GM19438 (cell line): ENCODE data around the gene CHMP4B.
"Not testable (repeated sequence)": the region's sequence is repeated elsewhere in the genome, so short reads cannot be mapped to it uniquely, and the experiment has no call there.

Source experiments
- ATAC-seq: cut with Tn5 transposase; IDR thresholded peaks from one replicate; pipeline ENCODE4 v1.9.1; 2021; ENCODE audit warnings: low read depth; ENCODE audit not compliant: unreplicated experiment

The CHMP4B gene

GRCh38 chr20:33789109-33789857 lies 21.9 kb upstream of the CHMP4B start:
- no peak for ATAC-seq

DNA sequence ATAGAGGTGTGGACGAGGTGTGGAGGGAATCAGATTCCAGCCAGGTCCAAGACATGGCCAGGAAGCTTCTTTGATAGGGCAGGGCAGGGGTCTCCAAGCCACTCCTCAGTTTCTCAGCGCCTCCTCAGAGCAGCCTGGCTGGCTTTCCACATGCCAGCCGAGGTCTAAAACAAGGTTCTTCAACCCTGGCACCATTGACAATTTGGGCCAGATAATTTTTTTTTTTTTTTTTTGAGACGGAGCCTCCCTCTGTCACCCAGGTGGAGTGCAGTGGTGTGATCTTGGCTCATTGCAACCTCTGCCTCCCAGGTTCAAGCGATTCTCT lies 21.3 kb upstream of the CHMP4B start:
- ATAC-seq, result no peak

- no peak for ATAC-seq
These were observed 20.6 kb upstream of the CHMP4B start for GRCh38 chr20:33790566-33790965.

DNA sequence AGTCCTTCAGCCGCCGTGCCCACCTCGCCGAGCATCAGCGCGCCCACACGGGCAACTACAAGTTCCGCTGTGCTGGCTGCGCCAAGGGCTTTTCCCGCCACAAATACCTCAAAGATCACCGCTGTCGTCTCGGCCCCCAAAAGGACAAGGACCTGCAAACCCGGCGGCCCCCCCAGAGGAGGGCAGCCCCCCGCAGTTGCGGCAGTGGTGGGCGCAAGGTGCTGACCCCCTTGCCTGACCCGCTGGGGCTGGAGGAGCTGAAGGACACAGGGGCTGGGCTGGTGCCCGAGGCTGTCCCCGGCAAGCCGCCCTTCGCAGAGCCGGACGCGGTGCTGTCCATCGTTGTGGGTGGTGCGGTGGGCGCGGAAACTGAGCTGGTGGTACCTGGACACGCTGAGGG lies 20.1 kb upstream of the CHMP4B start:
- no peak for ATAC-seq

- ATAC-seq, result no peak
These were observed 19.6 kb upstream of the CHMP4B start for GRCh38 chr20:33791540-33791939.

DNA sequence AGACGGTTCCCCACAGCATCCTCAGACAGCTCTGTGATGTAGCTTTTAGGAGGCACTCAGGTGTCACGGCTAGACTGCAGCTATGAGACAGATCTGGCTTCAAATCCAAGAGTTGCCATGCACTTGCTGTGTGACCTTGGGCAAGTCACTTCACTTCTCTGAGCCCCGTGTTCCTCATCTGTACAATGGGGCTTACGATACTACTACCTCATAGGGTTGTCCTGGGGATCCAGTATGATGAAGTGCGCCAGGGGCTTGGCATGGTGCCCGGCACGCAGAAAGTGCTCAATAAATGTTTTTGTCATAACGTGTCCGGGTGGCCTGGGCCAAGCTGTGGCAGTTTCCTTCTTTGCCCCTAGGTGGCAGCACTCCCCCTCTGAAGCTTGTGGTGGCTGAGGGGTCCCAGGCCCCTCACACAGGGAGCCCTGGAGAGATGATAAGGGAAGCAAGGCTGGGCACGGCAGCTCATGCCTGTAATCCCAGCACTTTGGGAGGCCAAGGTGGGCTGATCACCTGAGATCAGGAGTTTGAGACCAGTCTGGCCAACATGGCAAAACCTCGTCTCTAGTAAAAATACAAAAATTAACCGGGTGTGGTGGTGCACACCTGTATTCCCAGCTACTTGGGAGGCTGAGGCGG lies 19.1 kb upstream of the CHMP4B start:
- ATAC-seq, result no peak

DNA sequence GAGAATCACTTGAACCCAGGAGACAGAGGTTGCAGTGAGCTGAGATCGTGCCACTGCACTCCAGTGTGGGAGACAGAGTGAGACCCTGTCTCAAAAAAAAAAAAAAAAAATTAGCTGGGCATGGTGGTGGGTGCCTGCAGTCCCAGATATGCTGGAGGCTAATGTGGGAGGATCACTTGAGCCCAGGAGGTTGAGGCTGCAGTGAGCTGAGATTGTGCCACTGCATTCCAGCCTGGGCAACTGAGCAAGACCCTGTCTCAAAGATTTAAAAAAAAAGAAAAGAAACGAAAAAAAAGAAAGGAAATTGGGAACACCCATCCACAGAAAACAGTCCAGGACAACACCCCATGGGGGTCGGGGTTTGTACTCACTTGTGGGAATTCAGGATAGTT lies 18.6 kb upstream of the CHMP4B start:
- not testable (repeated sequence) for ATAC-seq

GRCh38 chr20:33793011-33793931 lies 17.9 kb upstream of the CHMP4B start:
- no peak for ATAC-seq

- no peak for ATAC-seq
These were observed 14.8 kb upstream of the CHMP4B start for GRCh38 chr20:33796263-33796906.

DNA sequence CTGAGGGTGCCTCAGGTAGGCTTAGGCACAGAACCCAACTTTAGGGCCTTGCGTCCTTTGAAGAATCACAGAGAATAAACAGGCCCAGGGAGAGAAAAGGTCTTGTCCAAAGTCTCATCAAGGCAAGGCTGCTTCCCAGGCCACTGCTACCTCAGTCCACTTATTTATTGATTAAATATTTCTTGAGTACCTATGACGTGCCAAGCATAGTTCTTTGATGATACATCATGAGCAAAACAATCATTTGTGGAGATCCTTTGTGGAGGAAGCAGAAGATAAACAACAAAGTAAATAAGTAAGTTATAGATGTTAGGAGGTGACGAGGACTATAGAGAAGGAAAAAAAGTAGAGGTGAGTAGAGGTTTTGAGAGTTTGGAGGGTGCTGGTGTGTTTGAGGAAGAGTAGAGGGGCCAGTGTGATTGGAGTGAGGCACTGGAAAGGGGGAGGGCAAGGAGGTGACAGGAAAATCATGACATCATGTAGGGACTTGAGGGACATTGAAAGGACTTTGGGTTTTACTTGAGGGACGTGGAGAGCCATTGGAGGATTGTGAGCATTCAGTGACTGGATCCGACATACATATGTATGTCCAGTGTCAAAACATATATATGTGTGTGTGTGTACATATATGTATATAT lies 14.1 kb upstream of the CHMP4B start:
- ATAC-seq, result no peak

- ATAC-seq, result no peak
These were observed 12.7 kb upstream of the CHMP4B start for GRCh38 chr20:33798444-33798843.

DNA sequence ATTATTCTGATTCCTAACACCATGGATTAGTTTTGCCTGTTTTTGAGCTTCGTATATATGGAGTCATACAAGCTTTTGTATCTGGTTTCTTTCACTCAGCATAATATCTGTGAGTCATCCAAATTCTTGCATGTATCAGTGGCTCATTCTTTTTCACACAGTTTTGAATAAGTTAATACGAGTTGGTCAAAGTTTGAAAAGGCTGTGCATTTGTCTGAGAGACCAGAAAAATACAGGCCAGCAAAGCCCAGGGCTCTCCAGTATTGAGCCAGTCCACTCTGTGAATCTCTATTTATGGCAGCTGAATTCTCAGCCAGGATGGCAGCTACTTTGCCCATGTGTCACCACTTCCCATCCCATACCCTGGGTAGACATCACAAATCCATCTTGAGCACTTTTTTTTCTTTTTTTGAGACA lies 7.2 kb upstream of the CHMP4B start:
- no peak for ATAC-seq

GRCh38 chr20:33808388-33808787 lies 2.8 kb upstream of the CHMP4B start:
- no peak for ATAC-seq

- ATAC-seq, result no peak
These were observed 889 bp upstream of the CHMP4B start for GRCh38 chr20:33810259-33810658.

DNA sequence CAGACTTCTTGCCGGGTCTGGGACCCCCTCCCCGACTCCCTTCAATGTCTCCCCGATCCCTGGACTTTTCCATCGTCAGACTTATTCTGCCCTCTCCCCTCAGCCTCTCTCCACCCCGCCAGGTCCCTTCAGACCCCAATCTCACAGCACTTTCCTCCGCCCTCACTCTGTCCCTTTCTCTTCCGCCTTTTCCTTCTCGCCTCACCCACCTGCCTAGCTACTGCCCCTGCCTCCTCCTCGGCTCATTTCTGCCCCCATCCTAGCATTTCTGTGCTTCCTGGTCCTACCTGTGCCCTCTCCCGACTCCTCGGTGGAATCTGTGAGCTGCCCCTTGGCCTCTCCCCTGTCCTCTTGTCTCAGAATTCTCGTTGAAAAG lies 616 bp downstream of the CHMP4B start:
- ATAC-seq, result peak; percentile 13

GRCh38 chr20:33812152-33812849 lies 1.2 kb downstream of the CHMP4B start:
- ATAC-seq, result no peak

- ATAC-seq, result no peak
These were observed 1.8 kb downstream of the CHMP4B start for GRCh38 chr20:33812908-33813462.

DNA sequence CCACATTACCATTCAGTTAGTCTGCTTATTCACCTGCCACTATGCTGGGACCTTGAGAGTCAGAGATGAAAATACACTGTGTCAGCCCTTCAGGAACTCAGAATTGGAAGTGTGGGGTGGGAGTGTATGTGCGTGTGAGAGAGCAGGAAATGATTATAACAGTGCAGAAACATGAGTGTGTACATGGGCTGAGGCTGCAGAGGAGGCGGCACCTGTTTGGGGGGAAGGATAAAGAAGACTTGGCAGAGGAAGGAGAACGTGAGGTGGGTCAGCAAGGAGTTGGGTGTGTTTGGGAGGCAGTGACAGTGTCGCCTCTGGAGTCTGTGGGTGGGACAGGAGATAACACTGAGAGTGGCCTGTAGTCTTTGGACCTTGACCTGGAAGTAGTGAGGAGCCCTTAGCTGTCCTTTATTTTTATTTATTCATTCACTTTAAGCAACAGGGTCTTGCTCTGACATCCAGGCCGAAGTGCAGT lies 3.1 kb downstream of the CHMP4B start:
- no peak for ATAC-seq

DNA sequence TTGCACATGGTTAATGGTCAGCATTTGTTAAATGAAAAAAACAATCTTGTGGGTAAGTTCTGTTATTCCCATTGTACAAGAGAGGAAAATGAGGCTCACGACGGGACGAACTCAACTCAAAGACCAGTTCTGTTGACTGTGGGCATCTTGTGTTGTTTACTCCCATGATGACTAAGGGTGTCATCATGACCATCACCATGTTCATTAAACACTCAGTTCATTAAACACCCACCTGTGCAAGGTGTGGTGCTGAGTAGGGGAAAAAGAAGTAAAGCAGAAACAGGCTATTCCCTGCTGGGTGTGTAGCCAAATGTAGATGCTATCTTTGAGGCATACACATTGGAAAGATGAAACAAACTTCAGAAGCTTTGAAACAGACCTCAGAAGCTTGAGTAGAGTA lies 4.5 kb downstream of the CHMP4B start:
- ATAC-seq, result no peak
